Upper lobe of left lung (tissue), 4 donors: ENCODE results near the gene GNG11.

Experiments
- EP300 ChIP-seq, 4 donors: sonication (generic); formaldehyde crosslinking; IDR thresholded peaks; one replicate each; pipeline ENCODE4 v1.5.1; 2017; ENCODE audit warnings: antibody characterized with exemption in 4 of 4, control low read depth in 2 of 4
- POLR2A ChIP-seq, 4 donors: fragments of 450-650 bp; IDR thresholded peaks; one replicate each; pipeline ENCODE4 v1.5.1; 2016 to 2017; ENCODE audit warnings: antibody characterized with exemption in 4 of 4, mild to moderate bottlenecking in 2 of 4
- TF ChIP-seq, protein P1 (sequence below), 6 experiments: fragments of 450-650 bp in 4 of 6; fragments of 200-600 bp in 2 of 6; sonication (generic) in 2 of 6; IDR thresholded peaks; one replicate each; pipeline ENCODE4 v1.5.1; 2016 to 2019; ENCODE audit warnings: antibody characterized with exemption in 6 of 6

DNA sequence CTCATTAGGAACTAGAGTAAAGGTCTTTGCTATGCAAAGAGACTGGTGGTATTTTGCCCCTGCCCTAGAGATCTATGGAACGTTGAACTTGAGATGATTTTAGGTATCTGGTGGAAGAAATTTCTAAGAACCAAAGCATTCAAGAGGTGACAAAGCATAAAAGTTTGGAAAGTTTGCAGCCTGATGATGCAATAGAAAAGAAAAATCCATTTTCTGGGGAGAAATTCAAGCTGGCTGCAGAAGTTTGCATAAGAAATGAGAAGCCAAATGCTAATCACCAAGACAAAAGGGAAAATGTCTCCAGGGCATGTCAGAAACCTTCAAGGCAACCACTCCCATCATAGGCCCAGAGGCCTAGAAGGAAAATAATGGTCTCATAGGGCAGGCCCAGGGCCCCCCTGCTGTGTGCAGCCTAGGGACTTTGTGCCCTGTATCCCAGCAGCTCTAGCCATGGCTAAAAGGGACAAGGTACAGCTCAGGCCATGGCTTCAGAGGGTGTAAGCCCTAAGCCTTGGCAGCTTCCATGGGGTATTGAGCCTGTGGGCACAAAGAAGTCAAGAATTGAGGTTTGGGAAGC is 47.4 kb upstream of the GNG11 start:
- no peak for TF ChIP-seq POLR2A (IDR thresholded peaks at IDR 0.05)
- TF ChIP-seq, protein P1, sequence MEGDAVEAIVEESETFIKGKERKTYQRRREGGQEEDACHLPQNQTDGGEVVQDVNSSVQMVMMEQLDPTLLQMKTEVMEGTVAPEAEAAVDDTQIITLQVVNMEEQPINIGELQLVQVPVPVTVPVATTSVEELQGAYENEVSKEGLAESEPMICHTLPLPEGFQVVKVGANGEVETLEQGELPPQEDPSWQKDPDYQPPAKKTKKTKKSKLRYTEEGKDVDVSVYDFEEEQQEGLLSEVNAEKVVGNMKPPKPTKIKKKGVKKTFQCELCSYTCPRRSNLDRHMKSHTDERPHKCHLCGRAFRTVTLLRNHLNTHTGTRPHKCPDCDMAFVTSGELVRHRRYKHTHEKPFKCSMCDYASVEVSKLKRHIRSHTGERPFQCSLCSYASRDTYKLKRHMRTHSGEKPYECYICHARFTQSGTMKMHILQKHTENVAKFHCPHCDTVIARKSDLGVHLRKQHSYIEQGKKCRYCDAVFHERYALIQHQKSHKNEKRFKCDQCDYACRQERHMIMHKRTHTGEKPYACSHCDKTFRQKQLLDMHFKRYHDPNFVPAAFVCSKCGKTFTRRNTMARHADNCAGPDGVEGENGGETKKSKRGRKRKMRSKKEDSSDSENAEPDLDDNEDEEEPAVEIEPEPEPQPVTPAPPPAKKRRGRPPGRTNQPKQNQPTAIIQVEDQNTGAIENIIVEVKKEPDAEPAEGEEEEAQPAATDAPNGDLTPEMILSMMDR (IDR thresholded peaks at IDR 0.05): no peak
- TF ChIP-seq EP300 (IDR thresholded peaks at IDR 0.05): no peak
